GM13977 (cell line): ENCODE results near the gene SMAD1.

Experiments
- DNase-seq: peaks from one replicate; pipeline ENCODE4 v3.0.0; 2012; ENCODE audit warnings: low spot score
- in situ Hi-C: fragments of 300-500 bp; cut with MboI; formaldehyde crosslinking; loops from one replicate; pipeline ENCODE4 v1.12.0; 2022; ENCODE audit warnings: low sequenced_read_pairs, low pct_unique_long_range_greater_than_20kb, mixed read lengths, inconsistent platforms; ENCODE audit not compliant: unreplicated experiment
- TF ChIP-seq, protein P1 (sequence below): IDR thresholded peaks from 2 replicates; pipeline ENCODE4 v1.5.1; 2012; ENCODE audit warnings: mild to moderate bottlenecking, control low read depth; ENCODE audit not compliant: insufficient read depth; ENCODE audit errors: extremely low read depth, missing control alignments

Gene SMAD1

GRCh38 chr4:145480257-145480656 lies 1.4 kb upstream of the SMAD1 start:
- no peak for DNase-seq
- in situ Hi-C loops = no loop called here
- TF ChIP-seq, protein P1, sequence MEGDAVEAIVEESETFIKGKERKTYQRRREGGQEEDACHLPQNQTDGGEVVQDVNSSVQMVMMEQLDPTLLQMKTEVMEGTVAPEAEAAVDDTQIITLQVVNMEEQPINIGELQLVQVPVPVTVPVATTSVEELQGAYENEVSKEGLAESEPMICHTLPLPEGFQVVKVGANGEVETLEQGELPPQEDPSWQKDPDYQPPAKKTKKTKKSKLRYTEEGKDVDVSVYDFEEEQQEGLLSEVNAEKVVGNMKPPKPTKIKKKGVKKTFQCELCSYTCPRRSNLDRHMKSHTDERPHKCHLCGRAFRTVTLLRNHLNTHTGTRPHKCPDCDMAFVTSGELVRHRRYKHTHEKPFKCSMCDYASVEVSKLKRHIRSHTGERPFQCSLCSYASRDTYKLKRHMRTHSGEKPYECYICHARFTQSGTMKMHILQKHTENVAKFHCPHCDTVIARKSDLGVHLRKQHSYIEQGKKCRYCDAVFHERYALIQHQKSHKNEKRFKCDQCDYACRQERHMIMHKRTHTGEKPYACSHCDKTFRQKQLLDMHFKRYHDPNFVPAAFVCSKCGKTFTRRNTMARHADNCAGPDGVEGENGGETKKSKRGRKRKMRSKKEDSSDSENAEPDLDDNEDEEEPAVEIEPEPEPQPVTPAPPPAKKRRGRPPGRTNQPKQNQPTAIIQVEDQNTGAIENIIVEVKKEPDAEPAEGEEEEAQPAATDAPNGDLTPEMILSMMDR = no peak

GRCh38 chr4:145481942-145482208 lies 222 bp downstream of the SMAD1 start:
- TF ChIP-seq, protein P1 = no peak
- DNase-seq = no peak
- in situ Hi-C loops = no loop called here

DNA sequence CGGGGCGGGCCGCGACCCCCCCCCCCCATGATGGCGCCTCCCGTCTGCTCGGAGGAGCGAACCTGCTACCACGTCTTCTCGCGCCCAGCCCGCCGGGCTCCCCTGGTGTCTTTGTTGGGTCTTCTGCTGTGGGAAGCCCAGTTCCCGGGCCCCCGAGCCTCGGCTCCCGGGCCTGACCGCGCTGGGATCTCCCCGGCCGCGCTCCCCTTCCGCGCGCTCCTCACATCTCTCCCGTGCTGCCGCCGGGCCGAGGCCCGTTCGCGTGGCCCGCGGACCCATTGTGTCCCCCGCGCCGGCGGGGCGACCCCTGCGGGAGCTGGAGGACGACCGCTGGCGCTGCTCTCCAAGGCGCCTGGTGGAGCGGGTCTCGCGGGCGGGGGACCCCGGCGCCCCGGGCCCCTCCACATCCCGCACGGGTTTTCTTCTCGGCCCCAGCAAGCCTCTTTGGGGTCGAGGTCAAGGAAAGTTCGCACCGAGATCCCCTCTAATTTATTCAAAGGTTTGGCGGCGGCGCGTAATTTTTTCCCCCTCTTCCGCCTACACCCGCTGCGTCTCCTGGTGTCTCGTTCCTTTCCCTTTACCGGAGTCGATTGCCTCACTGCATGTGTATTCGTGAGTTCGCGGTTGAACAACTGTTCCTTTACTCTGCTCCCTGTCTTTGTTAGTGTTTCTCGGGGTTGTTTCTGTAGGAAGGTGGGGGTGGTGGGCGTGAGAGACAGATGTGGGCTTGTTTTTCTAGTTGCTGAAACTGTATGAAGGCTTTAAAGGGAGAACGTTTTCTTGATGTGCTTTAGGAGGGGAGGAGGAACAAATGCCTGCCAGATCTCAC lies 770 bp downstream of the SMAD1 start:
- DNase-seq = peak; percentile 66
- TF ChIP-seq, protein P1 = no peak
- in situ Hi-C loops = no loop called here

DNA sequence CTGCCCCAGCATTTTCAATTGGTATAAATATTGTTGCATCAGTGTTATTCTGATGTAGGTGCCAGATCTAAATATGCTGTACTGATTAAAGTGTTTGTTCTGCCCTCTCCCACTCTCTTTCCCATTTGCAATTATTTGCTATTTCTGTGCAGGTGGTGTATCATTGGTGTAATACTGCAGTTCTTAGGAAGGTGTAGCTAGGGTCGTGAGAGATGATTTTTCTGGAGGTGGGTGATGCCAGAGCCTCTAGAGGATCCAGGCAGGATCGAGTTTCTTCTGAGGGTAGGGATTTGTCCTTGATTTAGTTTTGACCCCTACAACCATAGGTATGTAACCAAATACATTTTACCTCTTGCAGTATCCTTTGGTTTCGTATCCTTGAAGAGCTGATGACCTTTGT lies 1.9 kb downstream of the SMAD1 start:
- no peak for DNase-seq
- TF ChIP-seq, protein P1 = no peak
- in situ Hi-C loops = no loop called here

DNA sequence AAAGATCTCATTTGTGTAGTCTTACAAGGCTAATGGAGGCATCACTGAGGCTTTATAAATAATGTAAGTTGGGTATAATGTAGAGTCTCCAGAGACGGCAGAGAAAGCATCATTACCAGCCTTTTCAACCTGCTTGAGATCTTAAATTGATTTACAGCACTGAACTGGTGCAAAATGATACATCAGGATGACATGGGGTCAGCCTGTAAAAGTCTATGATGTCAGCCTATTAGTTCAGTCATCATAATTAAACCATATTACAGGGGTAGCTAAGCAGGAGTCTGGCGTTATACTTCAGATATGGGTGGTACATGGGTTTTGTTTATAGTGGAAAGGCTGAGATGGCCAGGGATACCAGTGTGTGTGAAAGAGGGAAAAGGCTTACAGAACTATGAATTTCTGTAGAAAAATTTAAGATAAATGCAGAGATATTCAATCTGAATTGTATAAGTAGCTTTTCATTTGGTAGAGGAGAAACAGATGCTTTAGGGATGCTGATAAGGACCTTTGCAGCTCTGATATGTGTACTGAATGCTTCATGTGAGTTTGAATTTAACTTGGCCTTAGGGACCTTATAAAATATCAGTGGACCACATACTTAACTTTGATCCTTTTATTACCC lies 2.7 kb downstream of the SMAD1 start:
- TF ChIP-seq, protein P1 = no peak
- in situ Hi-C loops = no loop called here

DNA sequence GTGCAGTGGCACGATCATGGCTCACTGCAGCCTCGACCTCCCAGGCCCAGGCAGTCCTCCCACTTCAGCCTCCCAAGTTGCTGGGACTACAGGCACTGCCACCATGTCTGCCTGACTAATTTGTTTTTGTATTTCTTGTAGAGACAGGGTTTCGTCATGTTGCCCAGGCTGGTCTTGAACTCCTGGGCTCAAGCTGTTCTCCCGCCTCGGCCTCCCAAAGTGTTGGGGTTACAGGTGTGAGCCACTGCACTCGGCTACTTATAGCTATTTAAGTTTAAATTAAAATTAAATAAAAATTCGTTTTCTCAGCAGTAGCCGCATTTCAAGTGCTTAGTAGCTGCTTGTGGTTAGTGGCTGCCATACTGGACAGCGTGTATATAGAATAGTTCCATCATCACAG lies 3.5 kb downstream of the SMAD1 start:
- TF ChIP-seq, protein P1 = no peak
- DNase-seq = no peak
- in situ Hi-C loops = no loop called here

More for the DNA sequence above, 2.7 kb downstream of the SMAD1 start:
- DNase-seq = no peak
